H9 (cell line): ENCODE results near the gene ACOX1. TPM values are rescaled to one million over a fixed set of nuclear protein-coding genes. Genes with fewer than 3 reads are reported as not detected.

Experiments used
- DNase-seq: peaks from one replicate; pipeline ENCODE4 v3.0.0-alpha.2; 2017
- H2AFZ ChIP-seq: one replicate; pipeline ENCODE4 v1.6.1; 2013; ENCODE audit warnings: mild to moderate bottlenecking, low read length, control low read depth, moderate library complexity
- H2AK5ac ChIP-seq: 2 replicates; pipeline ENCODE4 v1.6.1; 2013; ENCODE audit warnings: low read length, control low read depth, mixed read lengths; ENCODE audit not compliant: insufficient read length
- H2BK120ac ChIP-seq: one replicate; pipeline ENCODE4 v1.6.1; 2013; ENCODE audit warnings: low read depth, mild to moderate bottlenecking, low read length, control low read depth, inconsistent platforms; ENCODE audit not compliant: poor library complexity, severe bottlenecking
- H2BK12ac ChIP-seq: 2 replicates; pipeline ENCODE4 v1.6.1; 2013; ENCODE audit warnings: low read length, control low read depth, mixed read lengths, low read depth; ENCODE audit not compliant: insufficient read length
- H2BK15ac ChIP-seq: 2 replicates; pipeline ENCODE4 v1.6.1; 2013; ENCODE audit warnings: low read depth, low read length, control low read depth
- H2BK20ac ChIP-seq: one replicate; pipeline ENCODE4 v1.6.1; 2013; ENCODE audit warnings: low read depth, mild to moderate bottlenecking, low read length, control low read depth, inconsistent platforms; ENCODE audit not compliant: poor library complexity, severe bottlenecking
- H2BK5ac ChIP-seq: 2 replicates; pipeline ENCODE4 v1.6.1; 2013; ENCODE audit warnings: low read length, control low read depth, mixed read lengths; ENCODE audit not compliant: insufficient read length
- H3K14ac ChIP-seq: 2 replicates; pipeline ENCODE4 v1.6.1; 2013; ENCODE audit warnings: low read length, control low read depth; ENCODE audit not compliant: insufficient read depth
- H3K18ac ChIP-seq: 2 replicates; pipeline ENCODE4 v1.6.1; 2013; ENCODE audit warnings: low read depth, mild to moderate bottlenecking, mixed read lengths, low read length, control low read depth; ENCODE audit not compliant: insufficient read length
- H3K23ac ChIP-seq: 2 replicates; pipeline ENCODE4 v1.6.1; 2013; ENCODE audit warnings: low read length, control low read depth, mixed read lengths, low read depth; ENCODE audit not compliant: insufficient read length
- H3K23me2 ChIP-seq: 2 replicates; pipeline ENCODE4 v1.6.1; 2013; ENCODE audit warnings: low read depth, mild to moderate bottlenecking, mixed read lengths, low read length, control low read depth; ENCODE audit not compliant: insufficient read length, poor library complexity, severe bottlenecking
- H3K27ac ChIP-seq: 2 replicates; pipeline ENCODE4 v1.5.1; 2013; ENCODE audit warnings: low read length, control low read depth, mixed read lengths, low read depth; ENCODE audit not compliant: insufficient read length
- H3K27me3 ChIP-seq: 2 replicates; pipeline ENCODE4 v1.6.1; 2013; ENCODE audit warnings: low read length, control low read depth, inconsistent platforms; ENCODE audit not compliant: insufficient read depth
- H3K4ac ChIP-seq: 2 replicates; pipeline ENCODE4 v1.6.1; 2013; ENCODE audit warnings: low read depth, mild to moderate bottlenecking, control low read depth, inconsistent platforms, low read length, moderate library complexity
- H3K4me1 ChIP-seq: 2 replicates; pipeline ENCODE4 v1.6.1; 2013; ENCODE audit warnings: low read length, control low read depth, inconsistent platforms; ENCODE audit not compliant: insufficient read depth
- H3K4me2 ChIP-seq: 2 replicates; pipeline ENCODE4 v1.6.1; 2013; ENCODE audit warnings: low read length, control low read depth, mixed read lengths; ENCODE audit not compliant: insufficient read length, insufficient read depth
- H3K56ac ChIP-seq: 2 replicates; pipeline ENCODE4 v1.6.1; 2013; ENCODE audit warnings: low read depth, mild to moderate bottlenecking, mixed read lengths, low read length, control low read depth; ENCODE audit not compliant: insufficient read length
- H3K79me1 ChIP-seq: 2 replicates; pipeline ENCODE4 v1.6.1; 2013; ENCODE audit warnings: low read depth, mild to moderate bottlenecking, moderate library complexity, low read length, control low read depth, inconsistent platforms; ENCODE audit not compliant: insufficient read depth, poor library complexity, severe bottlenecking
- H3K79me2 ChIP-seq: 2 replicates; pipeline ENCODE4 v1.6.1; 2013; ENCODE audit warnings: low read length, control low read depth, inconsistent platforms; ENCODE audit not compliant: insufficient read depth
- H3K9ac ChIP-seq: 2 replicates; pipeline ENCODE4 v1.6.1; 2013; ENCODE audit warnings: low read length, control low read depth, mixed read lengths; ENCODE audit not compliant: insufficient read length; ENCODE audit errors: extremely low read depth
- H3K9me3 ChIP-seq: one replicate; pipeline ENCODE4 v1.6.1; 2013; ENCODE audit warnings: low read depth, low read length, inconsistent platforms; ENCODE audit not compliant: control insufficient read depth
- H3T11ph ChIP-seq: one replicate; pipeline ENCODE4 v1.6.1; 2013; ENCODE audit warnings: mild to moderate bottlenecking, low read length, control low read depth, inconsistent platforms
- H4K20me1 ChIP-seq: one replicate; pipeline ENCODE4 v1.6.1; 2013; ENCODE audit not compliant: control insufficient read depth, insufficient read length, insufficient read depth
- H4K5ac ChIP-seq: 2 replicates; pipeline ENCODE4 v1.6.1; 2013; ENCODE audit warnings: low read depth, mild to moderate bottlenecking, mixed read lengths, low read length, control low read depth; ENCODE audit not compliant: insufficient read length
- H4K8ac ChIP-seq: replicated peaks from 2 replicates; pipeline ENCODE4 v1.6.1; 2013; ENCODE audit warnings: low read length, control low read depth, mixed read lengths, low read depth; ENCODE audit not compliant: insufficient read length
- H4K91ac ChIP-seq: 2 replicates; pipeline ENCODE4 v1.6.1; 2013; ENCODE audit warnings: low read depth, mild to moderate bottlenecking, moderate library complexity, mixed read lengths, low read length, control low read depth; ENCODE audit not compliant: insufficient read length
- H3K27ac Mint-ChIP-seq, 3 experiments: 2 replicates in 2 of 3; 3 replicates in 1 of 3; pipeline ENCODE4 v1.8.0; 2020 to 2021; ENCODE audit warnings: mixed read lengths in 3 of 3, mild to moderate bottlenecking in 1 of 3, moderate library complexity in 1 of 3
- H3K27me3 Mint-ChIP-seq: 2 replicates; pipeline ENCODE4 v1.8.0; 2021; ENCODE audit warnings: low read depth, mild to moderate bottlenecking, moderate library complexity, mixed read lengths
- H3K36me3 Mint-ChIP-seq, 3 experiments: 2 replicates in 2 of 3; 3 replicates in 1 of 3; pipeline ENCODE4 v1.8.0; 2020 to 2021; ENCODE audit warnings: low read depth in 3 of 3, mixed read lengths in 3 of 3; ENCODE audit not compliant: insufficient read depth in 1 of 3
- H3K4me1 Mint-ChIP-seq, 2 experiments: 2 replicates each; pipeline ENCODE4 v1.8.0; 2020; ENCODE audit warnings: mixed read lengths in 2 of 2
- H3K4me3 Mint-ChIP-seq, 2 experiments: 2 replicates in 1 of 2; 3 replicates in 1 of 2; pipeline ENCODE4 v1.8.0; 2020 to 2021; ENCODE audit warnings: mild to moderate bottlenecking in 2 of 2, mixed read lengths in 2 of 2, moderate library complexity in 1 of 2
- H3K9me3 Mint-ChIP-seq, 2 experiments: 2 replicates in 1 of 2; 3 replicates in 1 of 2; pipeline ENCODE4 v1.8.0; 2020; ENCODE audit warnings: mild to moderate bottlenecking in 2 of 2, mixed read lengths in 2 of 2, moderate library complexity in 1 of 2
- WGBS: extraction: QIAGEN DNeasy Blood & Tissue Kit; methylation state at CpG from one replicate; pipeline ENCODE4 v1.1.7; 2013; ENCODE audit warnings: missing lambda C conversion rate, low lambda C conversion rate, mixed read lengths; ENCODE audit not compliant: insufficient read length; ENCODE audit errors: extremely low coverage; 5-methylcytosine and 5-hydroxymethylcytosine counted together
- total RNA-seq: library from RNA; stranded (reverse); gene quantifications from 2 replicates; pipeline ENCODE4 v1.2.1, GENCODE V29; 2021
- TF ChIP-seq, protein P1 (sequence below): fragments of 200-600 bp; sonication (generic); conservative IDR thresholded peaks from 3 replicates; pipeline ENCODE4 v1.8.0; 2021; ENCODE audit warnings: antibody characterized with exemption, mild to moderate bottlenecking

ACOX1 gene
- total RNA-seq, 1 experiment from 2014 or later, result 27.4 TPM

DNA sequence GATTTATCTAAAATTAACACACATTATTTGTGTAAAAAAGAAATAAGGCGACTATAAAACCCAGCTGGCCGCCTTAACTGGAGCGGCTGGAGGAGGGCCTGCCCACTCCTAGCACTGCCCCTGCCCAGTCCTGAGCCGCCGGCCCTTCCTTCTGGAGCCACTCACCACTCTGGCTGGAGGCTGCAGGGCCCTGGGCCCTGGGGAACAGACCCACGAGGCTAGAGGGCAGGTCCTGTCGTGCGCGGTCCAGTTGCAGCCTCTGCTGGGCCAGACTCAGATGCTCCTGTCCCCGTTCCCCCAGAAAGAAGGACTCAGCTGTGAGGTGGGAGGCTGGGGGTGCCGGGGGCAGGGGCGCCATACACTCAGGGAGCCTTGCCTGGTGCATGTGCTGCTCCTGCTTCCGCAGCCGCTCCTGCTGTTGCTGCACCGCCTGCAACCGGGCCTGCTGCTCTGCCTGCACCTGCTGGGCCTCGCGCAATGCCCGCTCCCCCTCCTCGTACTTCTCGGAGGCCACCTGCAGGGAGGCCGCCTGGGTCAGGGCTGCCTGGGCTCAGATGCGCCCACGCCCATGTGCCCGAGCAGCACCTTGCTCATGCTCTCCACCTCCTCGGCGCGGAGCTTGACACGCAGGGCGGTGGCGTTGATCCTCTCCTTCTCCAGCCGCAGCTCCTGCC is 65.3 kb downstream of the ACOX1 start:
- Histone ChIP-seq H2AK5ac (no peak overlapping the region), H3K4ac (no peak overlapping the region), H2BK20ac (no peak overlapping the region), H3K27ac (no peak overlapping the region), H3T11ph (no peak overlapping the region), H3K27me3 (no peaks in the 10 kb centered on the region), H3K56ac (no peak overlapping the region), H3K9ac (no peak overlapping the region), H3K18ac (no peak overlapping the region), H4K5ac (no peak overlapping the region), H3K4me1 (no peaks in the 10 kb centered on the region), H2BK5ac (no peak overlapping the region), H2BK120ac (no peak overlapping the region), H4K91ac (no peak overlapping the region), H3K79me2 (no peaks in the 10 kb centered on the region), H3K23me2 (peaks cover 3% of the 10 kb centered on the region), H3K79me1 (no peaks in the 10 kb centered on the region), H3K9me3 (no peaks in the 10 kb centered on the region), H2AFZ (no peak overlapping the region), H3K23ac (no peak overlapping the region), H4K20me1 (no peaks in the 10 kb centered on the region), H3K14ac (no peak overlapping the region), H3K4me2 (no peak overlapping the region), H4K8ac (no peak overlapping the region), H2BK12ac (no peak overlapping the region), H2BK15ac (no peak overlapping the region)
- Mint-ChIP-seq H3K9me3 (no peaks in the 10 kb centered on the region), H3K27ac (no peak overlapping the region), H3K36me3 (peaks cover 0 to 18% (median 2%) of the 10 kb centered on the region in 3 experiments; a peak in 5 of 7 replicates), H3K4me1 (peaks cover 2 to 5% of the 10 kb centered on the region in 2 experiments; a peak in 2 of 4 replicates), H3K4me3 (no peak overlapping the region), H3K27me3 (no peaks in the 10 kb centered on the region)
- no CpG with 5 or more reads among the region's 32 CpGs for WGBS
- TF ChIP-seq, protein P1, sequence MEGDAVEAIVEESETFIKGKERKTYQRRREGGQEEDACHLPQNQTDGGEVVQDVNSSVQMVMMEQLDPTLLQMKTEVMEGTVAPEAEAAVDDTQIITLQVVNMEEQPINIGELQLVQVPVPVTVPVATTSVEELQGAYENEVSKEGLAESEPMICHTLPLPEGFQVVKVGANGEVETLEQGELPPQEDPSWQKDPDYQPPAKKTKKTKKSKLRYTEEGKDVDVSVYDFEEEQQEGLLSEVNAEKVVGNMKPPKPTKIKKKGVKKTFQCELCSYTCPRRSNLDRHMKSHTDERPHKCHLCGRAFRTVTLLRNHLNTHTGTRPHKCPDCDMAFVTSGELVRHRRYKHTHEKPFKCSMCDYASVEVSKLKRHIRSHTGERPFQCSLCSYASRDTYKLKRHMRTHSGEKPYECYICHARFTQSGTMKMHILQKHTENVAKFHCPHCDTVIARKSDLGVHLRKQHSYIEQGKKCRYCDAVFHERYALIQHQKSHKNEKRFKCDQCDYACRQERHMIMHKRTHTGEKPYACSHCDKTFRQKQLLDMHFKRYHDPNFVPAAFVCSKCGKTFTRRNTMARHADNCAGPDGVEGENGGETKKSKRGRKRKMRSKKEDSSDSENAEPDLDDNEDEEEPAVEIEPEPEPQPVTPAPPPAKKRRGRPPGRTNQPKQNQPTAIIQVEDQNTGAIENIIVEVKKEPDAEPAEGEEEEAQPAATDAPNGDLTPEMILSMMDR, result no peak
- no peak for DNase-seq
